Measurements from ENCODE around the gene SRSF6.

DNA sequence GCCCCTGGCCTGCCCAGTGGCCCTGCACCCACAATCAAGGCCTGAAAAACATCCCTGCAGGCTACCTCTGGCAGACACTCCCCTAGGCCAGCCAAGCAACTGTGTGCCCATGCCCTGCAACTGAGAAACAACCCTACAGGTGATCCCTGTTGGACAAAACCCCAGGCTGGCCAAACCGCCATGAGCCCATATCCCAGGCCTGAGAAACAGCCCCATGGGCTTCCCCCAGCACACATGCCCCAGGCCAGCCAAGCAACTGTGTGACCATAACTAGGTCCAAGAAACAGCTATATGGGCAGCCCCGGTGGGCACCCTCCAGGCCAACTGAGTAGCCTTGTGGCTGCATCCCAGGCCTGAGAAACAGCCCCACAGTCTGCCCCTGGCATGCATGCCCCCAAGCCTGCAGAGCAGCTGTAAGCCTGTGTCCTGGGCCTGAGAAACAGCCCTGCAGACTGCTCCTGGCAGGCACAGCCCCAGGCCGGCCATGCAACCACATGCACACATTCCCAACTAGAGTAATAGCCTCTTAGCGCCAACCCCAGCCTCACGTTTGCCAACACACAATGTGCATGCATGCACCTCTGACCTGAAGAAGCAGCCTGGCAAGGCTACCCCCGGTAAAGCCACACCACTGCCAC, 41.0 kb upstream of the SRSF6 start:
- TF ChIP-seq POLR2A (IDR thresholded peaks at IDR 0.05; ENCODE audit: low read length) (no peak), GATA1 (IDR thresholded peaks at IDR 0.05; ENCODE audit: low read depth, low read length) (no peak)

Measured in erythroblast (primary cell).